Measurements from ENCODE around the gene ARVCF.

DNA sequence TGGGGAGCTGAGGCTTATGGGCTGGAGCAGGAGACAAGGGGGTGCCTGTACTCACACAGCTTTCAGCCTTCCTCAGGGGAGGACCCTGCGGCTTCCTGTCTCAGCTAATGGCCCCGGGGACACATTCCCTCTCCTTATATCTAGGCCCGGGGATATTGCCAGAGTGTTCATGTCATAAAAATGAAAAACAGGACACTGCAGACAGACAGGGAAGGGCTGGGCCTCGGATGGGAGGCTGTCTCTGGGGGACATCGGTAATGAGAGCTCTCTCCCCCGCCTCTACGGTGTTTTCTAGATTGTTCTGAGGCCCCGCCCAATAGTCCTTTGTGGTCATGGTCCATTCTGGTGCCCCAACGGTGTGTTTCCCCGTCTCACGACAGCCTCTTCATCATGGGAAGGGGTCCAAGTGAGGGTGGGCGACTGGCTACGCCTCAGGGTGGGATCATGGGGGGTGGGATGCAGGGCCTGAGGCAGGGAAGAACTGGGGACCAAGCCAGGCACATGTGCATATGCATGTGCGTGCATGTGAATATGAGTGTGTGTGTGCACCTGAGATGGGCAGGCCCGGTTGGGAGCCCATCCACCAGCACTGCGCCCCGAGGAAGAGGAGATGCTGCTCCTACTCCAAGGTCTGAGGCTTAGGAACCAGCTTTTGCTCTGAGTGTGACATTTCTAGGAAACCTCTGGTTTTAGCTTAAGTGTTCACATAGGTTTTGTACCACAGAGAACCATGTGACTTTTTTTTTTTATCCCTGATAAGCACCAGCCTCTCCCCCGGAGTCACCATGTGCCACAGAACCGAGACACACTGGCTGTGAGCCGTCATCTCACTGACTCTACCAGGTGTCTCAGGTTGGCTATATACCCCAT, 5.3 kb downstream of the ARVCF start:
- TF ChIP-seq, protein P1, sequence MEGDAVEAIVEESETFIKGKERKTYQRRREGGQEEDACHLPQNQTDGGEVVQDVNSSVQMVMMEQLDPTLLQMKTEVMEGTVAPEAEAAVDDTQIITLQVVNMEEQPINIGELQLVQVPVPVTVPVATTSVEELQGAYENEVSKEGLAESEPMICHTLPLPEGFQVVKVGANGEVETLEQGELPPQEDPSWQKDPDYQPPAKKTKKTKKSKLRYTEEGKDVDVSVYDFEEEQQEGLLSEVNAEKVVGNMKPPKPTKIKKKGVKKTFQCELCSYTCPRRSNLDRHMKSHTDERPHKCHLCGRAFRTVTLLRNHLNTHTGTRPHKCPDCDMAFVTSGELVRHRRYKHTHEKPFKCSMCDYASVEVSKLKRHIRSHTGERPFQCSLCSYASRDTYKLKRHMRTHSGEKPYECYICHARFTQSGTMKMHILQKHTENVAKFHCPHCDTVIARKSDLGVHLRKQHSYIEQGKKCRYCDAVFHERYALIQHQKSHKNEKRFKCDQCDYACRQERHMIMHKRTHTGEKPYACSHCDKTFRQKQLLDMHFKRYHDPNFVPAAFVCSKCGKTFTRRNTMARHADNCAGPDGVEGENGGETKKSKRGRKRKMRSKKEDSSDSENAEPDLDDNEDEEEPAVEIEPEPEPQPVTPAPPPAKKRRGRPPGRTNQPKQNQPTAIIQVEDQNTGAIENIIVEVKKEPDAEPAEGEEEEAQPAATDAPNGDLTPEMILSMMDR (IDR thresholded peaks at IDR 0.05) = no peak
- TF ChIP-seq EZH2 (IDR thresholded peaks at IDR 0.05; ENCODE audit: borderline replicate concordance, insufficient read depth, low read depth, low read length, poor library complexity, severe bottlenecking) = no peak

All from B cell (primary cell).